HG03159 (cell line): Measurements from ENCODE around the gene CRYL1.

Experiments used
- ATAC-seq: cut with Tn5 transposase; IDR thresholded peaks from one replicate; pipeline ENCODE4 v1.9.1; 2021; ENCODE audit warnings: mild to moderate bottlenecking, moderate library complexity; ENCODE audit not compliant: unreplicated experiment

Gene CRYL1, protein sequence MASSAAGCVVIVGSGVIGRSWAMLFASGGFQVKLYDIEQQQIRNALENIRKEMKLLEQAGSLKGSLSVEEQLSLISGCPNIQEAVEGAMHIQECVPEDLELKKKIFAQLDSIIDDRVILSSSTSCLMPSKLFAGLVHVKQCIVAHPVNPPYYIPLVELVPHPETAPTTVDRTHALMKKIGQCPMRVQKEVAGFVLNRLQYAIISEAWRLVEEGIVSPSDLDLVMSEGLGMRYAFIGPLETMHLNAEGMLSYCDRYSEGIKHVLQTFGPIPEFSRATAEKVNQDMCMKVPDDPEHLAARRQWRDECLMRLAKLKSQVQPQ

DNA sequence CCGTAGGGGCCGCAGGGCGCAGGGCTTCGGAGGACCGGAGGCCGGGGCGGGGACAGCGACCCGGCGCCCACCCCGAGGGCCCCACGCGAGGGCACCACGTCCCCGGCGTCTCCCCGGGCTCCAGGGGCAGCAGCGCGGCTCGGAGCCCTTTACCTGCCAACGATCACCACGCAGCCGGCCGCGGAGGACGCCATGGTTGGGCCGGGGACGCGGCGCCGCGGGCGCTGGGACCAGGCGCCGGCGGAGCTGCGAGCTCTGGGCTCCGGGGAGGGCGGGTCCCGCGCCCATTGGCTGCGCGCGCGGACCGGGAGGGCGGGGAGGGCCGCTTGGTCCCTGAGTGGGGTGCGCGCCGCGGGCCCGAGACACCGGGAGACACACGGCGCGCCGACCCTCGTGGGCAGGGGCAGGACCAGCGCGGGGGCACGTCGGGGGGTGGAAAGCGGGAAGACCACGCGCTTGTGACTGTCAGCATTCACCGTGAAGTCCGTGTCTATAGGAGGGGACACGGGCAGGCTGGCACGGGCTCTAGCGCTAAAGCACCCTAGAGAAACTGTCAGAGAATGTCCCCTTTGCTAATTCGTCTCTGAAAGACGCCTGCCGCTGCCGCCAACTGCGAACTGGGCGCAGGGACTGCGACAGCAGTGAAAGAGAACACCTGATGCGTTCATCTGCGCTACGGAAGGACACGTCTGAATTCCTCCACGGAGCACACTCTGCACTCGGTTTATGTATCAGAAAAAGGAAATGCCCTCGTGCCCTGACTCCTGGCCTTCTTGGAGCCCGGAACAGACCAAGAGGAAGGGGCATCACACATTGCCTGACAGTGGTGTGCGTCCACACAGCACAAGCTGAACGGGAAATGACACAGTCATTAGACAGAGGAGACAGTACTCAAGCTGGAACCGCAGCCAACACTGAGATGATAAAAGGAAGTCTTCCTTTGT, at the start of gene CRYL1:
Gene CRYL1 (minus strand): TSS at position 257 of the 944 bp plus-strand sequence. CDS start 63 bp downstream, at position 194.
- peak; percentile 76 for ATAC-seq

DNA sequence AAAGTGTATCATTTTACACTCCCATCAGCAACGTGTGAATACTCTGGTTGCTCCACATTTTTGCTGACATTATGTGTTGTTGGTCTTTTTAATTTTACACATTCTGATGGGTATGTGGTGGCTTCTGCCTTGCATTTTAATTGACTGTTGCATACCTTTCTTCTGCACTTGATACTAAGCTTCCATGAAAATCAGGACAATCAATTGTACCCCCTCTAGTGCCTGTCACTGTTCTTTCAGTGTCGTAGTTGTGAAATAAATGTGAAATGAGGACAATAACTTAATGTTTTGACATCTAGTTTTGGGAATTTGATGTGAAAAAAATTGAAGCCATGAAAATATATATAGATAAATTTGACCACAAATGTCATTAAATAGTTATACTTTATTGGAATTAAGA, 48.0 kb upstream of the CRYL1 start:
- ATAC-seq = no peak

DNA sequence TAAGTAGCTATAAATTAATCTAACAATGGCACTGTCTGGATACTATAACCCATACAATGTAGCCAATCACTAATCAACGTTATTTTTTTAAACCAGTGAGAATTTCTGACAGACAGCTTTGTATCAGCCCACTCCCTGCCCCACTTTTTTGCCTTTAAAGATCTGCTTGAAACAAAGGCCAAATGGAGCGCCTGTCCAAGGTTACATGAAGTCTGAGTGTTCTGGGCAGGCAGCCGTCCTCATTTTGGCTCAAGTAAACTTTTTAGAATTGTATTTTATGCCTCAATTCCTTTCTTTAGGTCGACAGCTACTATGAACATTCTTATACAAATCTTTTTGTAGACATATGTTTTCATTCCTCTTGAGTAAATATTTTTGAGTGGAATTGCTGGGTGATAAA, 47.5 kb upstream of the CRYL1 start:
- ATAC-seq = no peak

DNA sequence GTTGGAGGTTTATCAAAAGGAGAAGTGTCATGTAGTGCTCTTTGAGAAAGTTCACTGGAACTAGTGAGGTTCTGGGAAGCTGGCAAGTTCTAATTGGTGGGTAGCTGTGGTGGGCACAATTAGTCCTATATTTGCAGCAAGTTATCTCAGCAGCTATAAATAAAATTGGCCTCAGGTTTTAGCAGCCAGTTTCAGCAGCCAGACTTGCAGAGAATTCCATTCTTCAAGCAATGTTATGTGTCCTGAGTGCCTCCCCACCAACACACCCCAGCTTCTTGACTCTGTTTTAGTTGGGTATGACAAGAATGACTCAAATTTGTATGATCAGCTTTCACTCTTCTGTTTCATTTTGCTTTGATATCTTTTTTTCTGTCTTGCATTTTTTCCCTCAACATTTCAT, 46.0 kb upstream of the CRYL1 start:
- ATAC-seq = no peak

DNA sequence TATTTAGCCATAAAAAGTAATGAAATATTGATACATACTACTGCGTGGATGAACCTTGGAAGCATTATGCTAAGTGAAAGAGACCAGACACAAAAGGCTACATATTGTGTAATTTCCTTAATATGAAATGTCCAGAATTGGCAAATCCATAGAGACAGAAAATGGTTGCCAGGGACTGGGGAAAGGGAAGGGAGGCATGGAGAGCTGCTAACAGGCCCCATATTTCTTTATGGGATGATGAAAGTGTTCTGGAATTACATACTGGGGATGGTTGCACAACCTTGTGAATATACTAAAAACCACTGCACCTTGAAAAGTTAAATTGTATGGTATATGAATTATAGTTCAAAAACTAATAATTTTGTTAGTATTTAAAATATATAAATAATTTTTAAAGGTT, 44.9 kb upstream of the CRYL1 start:
- no peak for ATAC-seq

DNA sequence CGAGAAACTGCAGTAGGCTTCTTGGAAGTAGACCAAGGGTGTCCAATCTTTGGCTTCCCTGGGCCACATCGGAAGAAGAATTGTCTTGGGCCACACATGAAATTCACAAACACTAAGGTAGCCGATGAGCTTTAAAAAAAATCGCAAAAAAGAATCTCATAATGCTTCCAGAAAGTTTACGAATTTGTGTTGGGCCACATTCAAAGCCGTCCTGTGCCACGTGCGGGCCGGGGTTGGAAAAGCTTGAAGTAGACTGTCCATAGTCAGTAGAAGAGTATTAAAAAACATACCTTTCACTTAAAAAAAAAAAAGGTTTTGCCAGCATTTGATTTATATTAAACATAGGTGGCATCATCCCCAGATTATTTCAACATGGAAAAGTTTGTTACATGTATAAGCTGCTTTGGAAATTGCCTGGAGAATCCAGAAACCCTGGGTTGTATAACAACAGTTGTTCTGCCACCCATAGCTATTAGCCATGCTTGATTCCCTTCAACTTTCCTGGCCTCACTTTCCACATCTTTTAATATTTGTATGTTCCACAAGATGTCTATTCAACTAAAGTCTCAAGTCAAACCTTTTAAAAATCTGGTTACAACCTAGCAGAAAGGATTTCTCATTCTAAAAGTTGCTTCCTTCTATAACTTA, 42.3 kb upstream of the CRYL1 start:
- ATAC-seq = no peak

DNA sequence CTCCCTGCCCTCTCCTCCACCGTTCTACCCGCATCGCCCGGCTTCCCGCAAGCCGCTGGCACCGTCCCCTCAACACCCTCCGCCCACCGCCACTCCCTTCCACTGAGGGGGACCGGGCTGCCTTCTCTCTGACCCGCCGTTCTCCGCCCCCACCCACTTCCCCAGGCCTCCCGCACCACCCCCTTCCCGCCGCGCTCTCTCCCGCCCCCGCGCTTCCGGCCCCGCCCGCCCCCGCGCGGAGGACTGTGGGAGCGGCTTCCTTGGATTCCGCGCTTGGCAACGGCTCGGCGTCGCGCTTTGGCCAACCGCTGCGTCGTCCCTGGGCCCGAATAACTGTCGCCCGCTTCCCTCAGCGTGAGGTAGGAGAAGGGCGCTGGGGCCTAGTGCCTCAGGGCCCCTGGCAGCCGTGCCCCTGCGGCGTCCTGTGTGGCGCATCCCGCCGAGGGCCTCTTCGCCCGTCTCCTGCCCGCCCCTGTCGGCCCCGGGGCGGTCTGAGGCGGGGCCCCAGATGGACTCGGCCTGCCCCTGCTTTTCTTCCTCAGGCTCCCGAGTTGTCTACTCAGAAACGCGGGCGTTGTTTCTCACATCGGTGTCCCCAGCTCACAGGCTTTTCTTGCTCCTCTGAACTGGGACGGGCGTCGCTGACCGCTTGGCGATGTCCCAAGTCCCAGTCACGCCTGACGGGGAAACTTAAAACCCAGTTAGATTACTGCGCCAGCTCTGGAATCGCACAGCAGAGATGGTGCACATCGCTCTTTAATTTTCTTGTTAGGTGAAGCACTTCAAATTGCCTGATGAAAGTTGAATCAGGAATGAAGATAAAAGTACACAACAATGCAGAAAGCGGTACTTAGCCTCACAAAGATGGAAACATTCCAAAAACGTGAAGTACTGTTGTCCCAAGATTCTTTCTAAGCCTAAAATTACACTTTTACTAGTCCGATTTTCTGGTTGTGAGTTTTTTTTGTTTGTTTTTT, 41.5 kb upstream of the CRYL1 start, which contains the start of gene IFT88:
Gene IFT88 (plus strand): TSS at position 260 of the 977 bp plus-strand sequence. CDS start 7,229 bp downstream, outside the sequence.
- peak; percentile 81 for ATAC-seq

DNA sequence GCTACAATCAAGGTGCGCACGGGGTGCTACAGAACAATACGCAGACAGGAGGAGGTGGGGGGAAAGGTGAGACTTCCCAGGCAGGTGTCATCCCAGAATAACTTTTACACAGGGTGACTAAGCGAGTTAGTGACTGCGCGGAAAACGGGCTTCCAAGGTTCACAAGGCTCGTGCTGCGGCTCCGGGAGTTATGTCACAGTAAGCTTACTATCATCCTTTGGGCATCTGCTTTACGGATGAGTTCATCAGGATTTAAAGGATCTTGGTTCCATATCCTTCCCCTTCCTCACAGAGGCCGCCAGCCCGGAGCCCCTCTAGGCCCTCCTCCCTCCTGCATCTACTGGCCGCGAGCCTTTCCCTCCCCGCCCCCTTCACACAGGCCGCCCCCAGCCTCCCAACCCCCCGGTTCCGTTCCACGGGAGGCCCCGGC, 40.8 kb upstream of the CRYL1 start:
- no peak for ATAC-seq

DNA sequence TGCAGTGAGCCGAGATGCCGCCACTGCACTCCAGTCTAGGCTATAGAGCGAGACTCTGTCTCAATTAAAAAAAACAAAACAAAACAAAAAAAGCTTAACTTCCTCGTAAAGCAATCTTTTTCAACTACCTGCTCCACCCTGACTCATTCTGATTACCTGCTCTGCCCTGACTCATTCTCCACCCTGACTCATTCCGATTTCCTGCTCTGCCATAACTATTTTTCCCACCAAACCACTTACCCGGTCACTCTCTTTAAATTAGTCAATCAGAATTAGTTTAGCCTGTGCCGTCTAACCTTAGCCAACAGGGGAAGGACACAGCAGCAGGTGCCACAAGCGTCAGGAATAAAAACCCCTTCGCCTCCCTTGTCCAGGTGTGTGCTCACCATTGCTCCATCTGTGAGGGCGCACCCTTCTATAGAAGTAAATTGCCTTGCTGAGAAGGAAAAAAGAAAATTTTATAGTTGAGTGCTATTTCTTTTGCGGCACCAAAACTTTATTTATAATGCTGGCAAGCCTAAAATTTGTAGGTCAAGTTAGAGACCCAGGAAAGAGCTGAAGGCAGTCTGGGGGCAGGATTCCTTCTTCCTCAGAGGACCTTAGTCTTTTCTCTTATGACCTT, 39.6 kb upstream of the CRYL1 start:
- ATAC-seq = no peak

DNA sequence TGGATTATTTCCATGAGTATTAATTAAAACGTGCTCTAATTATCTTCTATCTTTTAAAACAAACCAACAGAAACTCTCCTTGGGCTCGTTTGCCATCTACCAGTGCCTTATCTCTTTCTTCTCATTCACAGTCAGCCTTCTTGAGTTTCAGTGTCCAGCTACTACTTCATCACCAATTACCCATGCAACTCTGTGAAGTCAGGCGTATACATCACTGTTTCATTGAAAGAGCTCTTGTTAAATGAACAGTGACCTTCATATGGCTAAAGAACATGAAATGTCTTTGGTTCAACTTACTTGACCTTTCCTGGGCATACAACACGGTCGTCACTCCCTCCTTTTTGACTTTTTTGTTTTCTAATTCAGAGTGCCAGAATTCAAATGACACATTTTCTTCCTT, 36.1 kb upstream of the CRYL1 start:
- ATAC-seq = no peak

DNA sequence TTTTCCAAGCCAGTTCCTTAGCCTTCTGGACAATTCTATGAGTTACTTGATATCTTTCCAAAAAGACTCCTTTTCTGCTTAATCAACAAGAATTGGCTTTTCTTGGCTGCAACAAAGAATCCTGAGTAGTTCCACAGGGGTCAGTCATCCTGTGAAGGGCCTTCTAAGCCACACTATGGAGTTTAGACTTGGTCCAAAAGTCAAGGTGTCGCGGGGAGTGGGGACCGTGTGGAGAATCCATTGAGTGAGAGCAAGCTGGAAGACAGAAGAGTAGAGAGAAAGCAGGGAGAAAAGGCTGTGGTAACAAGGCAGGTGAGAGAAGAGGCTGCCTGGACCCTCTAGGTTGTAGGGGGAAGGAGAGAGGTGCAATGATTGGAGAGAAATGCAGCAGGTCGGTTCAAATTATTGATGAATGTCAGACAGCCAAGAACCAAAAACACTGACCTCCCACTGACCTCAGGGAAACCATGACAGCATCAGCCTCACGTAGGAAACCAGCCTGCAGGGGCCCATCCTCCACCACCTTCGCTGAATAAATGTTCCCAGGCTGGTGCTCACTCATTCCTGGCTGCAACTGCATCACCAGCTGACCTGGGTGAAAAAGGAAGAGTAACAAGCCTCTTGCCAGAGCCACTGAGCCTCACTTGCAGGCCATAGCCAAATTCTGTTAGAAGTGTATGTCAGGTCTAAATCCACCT, 34.2 kb upstream of the CRYL1 start:
- no peak for ATAC-seq

DNA sequence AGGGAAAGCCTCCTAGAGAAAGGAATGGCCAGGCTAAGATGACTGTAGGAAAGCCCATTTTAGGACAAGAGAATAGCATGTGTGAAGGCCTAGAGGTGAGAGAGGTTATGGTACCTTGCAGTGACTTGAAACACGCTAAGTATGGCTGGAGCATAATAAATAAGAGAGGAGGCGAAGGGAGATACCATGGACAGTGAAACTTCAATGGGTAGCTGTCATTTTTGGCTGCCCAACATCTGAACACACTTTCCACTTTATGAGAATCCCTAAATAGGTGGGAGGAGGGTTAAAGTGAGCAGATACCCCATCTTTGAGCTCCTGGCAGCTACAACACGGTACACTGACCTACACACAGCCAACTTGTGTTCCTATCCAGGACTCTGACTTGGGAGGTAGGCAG, 33.3 kb upstream of the CRYL1 start:
- no peak for ATAC-seq

DNA sequence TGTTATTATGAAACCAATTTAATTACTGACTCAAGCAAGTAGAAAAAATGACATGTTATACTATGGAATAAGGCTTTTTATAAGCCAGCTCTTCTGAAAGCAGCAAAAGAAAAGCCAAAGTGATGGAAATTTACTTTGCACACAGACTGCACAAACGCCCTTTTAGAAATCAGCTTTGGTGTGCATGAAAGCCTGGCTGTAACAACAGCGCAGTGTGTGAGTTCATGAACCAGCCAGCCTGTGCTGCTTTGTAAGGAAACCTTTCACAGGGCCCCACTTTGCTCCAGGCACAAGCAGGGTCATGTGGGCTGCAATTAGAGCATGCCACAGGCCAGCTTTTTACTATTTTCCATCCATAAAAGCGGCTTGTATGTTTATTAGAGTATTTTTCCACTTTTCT, 27.7 kb upstream of the CRYL1 start:
- ATAC-seq = no peak

DNA sequence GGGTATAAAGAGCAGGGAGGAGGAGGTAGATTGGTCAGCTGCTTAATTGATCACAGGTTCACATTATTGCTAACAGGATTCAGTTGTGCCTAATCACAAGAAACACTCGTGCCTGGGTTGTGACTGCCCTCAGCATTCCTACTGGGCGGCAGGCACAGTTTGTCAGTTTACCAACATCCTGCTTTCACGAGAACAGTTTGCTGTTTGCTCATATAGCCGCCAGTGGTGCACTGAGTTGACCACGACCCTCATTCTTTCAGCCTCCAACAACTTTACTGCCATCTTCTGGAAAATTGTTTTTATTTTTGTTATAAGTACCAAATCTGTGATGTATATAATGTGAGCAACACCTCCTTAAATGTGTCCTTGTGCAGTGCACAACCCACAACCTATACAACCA, 25.1 kb upstream of the CRYL1 start:
- no peak for ATAC-seq

DNA sequence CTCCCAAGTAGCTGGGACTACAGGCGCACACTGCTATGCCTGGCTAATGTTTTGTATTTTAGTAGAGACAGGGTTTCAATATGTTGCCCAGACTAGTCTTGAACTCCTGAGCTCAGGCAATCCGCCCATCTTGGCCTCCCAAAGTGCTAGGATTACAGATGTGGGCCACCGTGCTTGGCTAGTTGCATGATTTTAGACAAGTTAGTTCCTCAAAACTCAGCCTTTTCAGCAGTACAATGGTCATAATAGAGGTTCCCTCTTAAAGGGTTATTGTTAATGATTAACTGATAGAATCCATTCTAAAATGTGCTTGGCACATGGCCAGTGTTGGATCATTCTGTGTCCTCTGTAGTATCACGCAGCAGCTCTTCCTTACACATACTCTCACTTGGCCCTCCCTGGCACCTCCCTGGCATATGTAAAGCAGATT, 21.8 kb upstream of the CRYL1 start:
- ATAC-seq = no peak

DNA sequence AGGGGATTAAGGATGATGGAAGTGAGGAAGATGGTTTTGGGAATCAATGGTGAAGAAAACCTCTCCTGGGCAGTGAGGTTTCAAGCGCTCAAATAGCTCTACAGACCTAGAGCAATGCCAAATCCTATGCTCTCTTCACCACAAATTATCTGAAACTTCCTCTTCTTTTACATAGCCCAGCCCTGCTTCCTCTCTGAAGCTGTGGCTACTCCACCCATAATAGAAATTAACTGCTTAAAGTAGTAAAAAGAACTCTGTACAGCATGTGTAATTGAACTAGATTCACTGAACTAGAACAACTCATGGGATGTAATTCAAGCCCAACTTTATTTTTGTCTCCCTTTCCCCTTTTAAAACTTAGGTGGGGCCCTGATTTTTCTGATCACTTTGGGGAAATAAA, 20.9 kb upstream of the CRYL1 start:
- ATAC-seq = no peak

DNA sequence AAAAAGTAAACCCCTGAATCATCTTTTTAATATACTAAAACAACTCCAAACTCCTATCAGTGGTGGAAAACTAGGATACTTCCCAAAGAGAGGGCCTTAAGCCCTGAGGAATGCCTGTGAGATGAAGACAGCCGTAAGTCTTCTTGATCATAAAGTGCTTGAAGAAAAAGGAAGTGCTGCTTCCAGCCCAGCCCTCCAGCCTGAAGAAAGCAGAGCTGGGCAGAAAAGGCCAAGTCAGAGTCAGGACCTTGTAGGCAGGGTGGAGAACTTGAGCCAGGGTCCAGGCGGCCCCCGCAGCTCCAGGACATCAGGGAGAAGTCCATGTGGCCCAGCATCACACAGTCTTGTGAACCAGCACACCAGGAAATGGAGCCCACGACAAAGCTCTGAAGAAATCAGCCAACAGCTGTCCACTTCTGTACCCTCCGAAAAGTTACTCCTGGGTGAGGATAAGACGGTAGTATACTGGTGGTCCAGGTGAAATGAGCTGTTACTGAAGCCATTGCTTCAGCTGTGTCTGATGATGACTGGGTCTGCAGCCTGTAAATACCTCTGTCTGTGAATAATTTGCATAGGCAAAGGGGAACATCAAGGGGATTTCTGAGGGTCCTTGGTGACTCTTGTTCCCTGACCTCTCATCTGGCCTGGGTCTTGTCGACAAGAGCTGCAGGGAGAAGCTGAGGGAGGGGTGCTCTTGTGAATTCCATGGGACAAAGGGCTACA, 18.7 kb upstream of the CRYL1 start:
- ATAC-seq = no peak

DNA sequence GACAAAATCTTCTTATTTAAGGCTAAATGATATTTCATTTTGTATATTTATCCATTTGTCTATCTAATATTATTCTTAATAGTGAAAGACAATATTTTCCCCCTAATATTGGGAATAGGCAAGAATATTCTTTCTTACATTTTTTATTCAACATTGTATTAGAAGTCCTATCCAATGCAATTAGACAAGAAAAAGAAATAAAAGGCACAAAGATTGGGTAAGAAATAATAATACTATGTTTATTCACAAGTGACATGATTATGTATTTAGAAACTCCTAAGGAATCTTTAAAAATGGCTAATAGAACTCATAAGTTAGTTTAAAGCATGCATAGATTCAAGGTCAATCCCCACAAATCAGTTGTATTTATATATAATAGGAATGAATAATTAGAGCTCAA, 11.3 kb upstream of the CRYL1 start:
- no peak for ATAC-seq
